ENCODE results near the gene PLAAT2. TPM values are rescaled to one million over a fixed set of nuclear protein-coding genes. Genes with fewer than 3 reads are reported as not detected.

Gene PLAAT2
- total and polyA plus RNA-seq, 7 donors, result 0.71 to 233 (median 69.7) TPM; not detected in 3

- H3K27ac ChIP-seq, result no peak overlapping the region
- DNase-seq, result peak; percentile 48
- H3K27me3 ChIP-seq, result no peaks in the 10 kb centered on the region
- no peaks in the 10 kb centered on the region for H3K36me3 ChIP-seq
- H3K4me3 ChIP-seq, result no peak overlapping the region
- intact Hi-C loops (cut with DNase I), result no loop called here
- no peaks in the 10 kb centered on the region for H3K4me1 ChIP-seq
- TF ChIP-seq POLR2AphosphoS5 (IDR thresholded peaks at IDR 0.05) (no peak), CTCF (IDR thresholded peaks at IDR 0.05) (no peak), EP300 (IDR thresholded peaks at IDR 0.05) (no peak), POLR2A (IDR thresholded peaks at IDR 0.05) (no peak)
- 83 to 94% methylated on average over 7 of the region's 7 CpGs for WGBS, 2 donors
- H3K9me3 ChIP-seq, result no peaks in the 10 kb centered on the region
Observed at GRCh38 chr11:63558459-63559157, 4.6 kb downstream of the PLAAT2 start.

- intact Hi-C loops (cut with DNase I), result no loop called here
- Histone ChIP-seq H3K9me3 (no peaks in the 10 kb centered on the region), H3K27me3 (no peaks in the 10 kb centered on the region), H3K27ac (no peak overlapping the region), H3K36me3 (no peaks in the 10 kb centered on the region), H3K4me1 (no peaks in the 10 kb centered on the region), H3K4me3 (no peak overlapping the region)
- WGBS, 2 donors, result 12 to 75% methylated on average over 7 of the region's 7 CpGs
- DNase-seq, result peak; percentile 15
- TF ChIP-seq EP300 (IDR thresholded peaks at IDR 0.05) (no peak), POLR2AphosphoS5 (IDR thresholded peaks at IDR 0.05) (peak in 1 of 4 donors; percentile 24)
Observed at GRCh38 chr11:63557570-63557969, 5.6 kb downstream of the PLAAT2 start.

GRCh38 chr11:63556404-63557013, 6.7 kb downstream of the PLAAT2 start:
- DNase-seq, result no peak
- intact Hi-C loops (cut with DNase I), result no loop called here
- 72 to 78% methylated on average over 7 of the region's 7 CpGs for WGBS, 2 donors

GRCh38 chr11:63554877-63555223, 8.3 kb downstream of the PLAAT2 start:
- 92 to 93% methylated on average over 4 of the region's 4 CpGs for WGBS, 2 donors
- no peak overlapping the region for H3K4me3 ChIP-seq
- TF ChIP-seq EP300 (IDR thresholded peaks at IDR 0.05), result no peak
- TF ChIP-seq CTCF (IDR thresholded peaks at IDR 0.05), result no peak
- no peak for TF ChIP-seq POLR2A (IDR thresholded peaks at IDR 0.05)
- TF ChIP-seq POLR2AphosphoS5 (IDR thresholded peaks at IDR 0.05), result no peak
- intact Hi-C loops (cut with DNase I), result no loop called here
- H3K4me1 ChIP-seq, result no peaks in the 10 kb centered on the region
- no peaks in the 10 kb centered on the region for H3K36me3 ChIP-seq
- H3K9me3 ChIP-seq, result no peaks in the 10 kb centered on the region
- DNase-seq, result no peak
- no peak overlapping the region for H3K27ac ChIP-seq
- no peaks in the 10 kb centered on the region for H3K27me3 ChIP-seq

More at GRCh38 chr11:63556404-63557013, 6.7 kb downstream of the PLAAT2 start:
- TF ChIP-seq CTCF (IDR thresholded peaks at IDR 0.05), result no peak
- no peak for TF ChIP-seq POLR2A (IDR thresholded peaks at IDR 0.05)
- TF ChIP-seq EP300 (IDR thresholded peaks at IDR 0.05), result no peak
- no peak for TF ChIP-seq POLR2AphosphoS5 (IDR thresholded peaks at IDR 0.05)
- Histone ChIP-seq H3K4me3 (no peak overlapping the region), H3K9me3 (no peaks in the 10 kb centered on the region), H3K4me1 (no peaks in the 10 kb centered on the region), H3K27ac (no peak overlapping the region), H3K27me3 (no peaks in the 10 kb centered on the region), H3K36me3 (no peaks in the 10 kb centered on the region)

GRCh38 chr11:63553759-63554158, 9.4 kb downstream of the PLAAT2 start:
- no peaks in the 10 kb centered on the region for H3K36me3 ChIP-seq
- WGBS, 2 donors, result 44 to 79% methylated on average over 8 of the region's 8 CpGs
- H3K4me3 ChIP-seq, result no peak overlapping the region
- TF ChIP-seq CTCF (IDR thresholded peaks at IDR 0.05) (no peak), EP300 (IDR thresholded peaks at IDR 0.05) (no peak), POLR2AphosphoS5 (IDR thresholded peaks at IDR 0.05) (no peak), POLR2A (IDR thresholded peaks at IDR 0.05) (no peak)
- intact Hi-C loops (cut with DNase I), result no loop called here
- no peaks in the 10 kb centered on the region for H3K27me3 ChIP-seq
- H3K27ac ChIP-seq, result no peak overlapping the region
- peak; percentile 35 for DNase-seq
- no peaks in the 10 kb centered on the region for H3K4me1 ChIP-seq
- no peaks in the 10 kb centered on the region for H3K9me3 ChIP-seq
